Measurements from ENCODE around the gene SETD1A. TPM values are rescaled to one million over a fixed set of nuclear protein-coding genes. Genes with fewer than 3 reads are reported as not detected.

Gene SETD1A
- total and polyA plus RNA-seq, 9 of the 15 experiments (the other 6 are each of a cell fraction or from before 2014, with no cell fraction given): 0.08 to 36.0 (median 4.2) TPM

DNA sequence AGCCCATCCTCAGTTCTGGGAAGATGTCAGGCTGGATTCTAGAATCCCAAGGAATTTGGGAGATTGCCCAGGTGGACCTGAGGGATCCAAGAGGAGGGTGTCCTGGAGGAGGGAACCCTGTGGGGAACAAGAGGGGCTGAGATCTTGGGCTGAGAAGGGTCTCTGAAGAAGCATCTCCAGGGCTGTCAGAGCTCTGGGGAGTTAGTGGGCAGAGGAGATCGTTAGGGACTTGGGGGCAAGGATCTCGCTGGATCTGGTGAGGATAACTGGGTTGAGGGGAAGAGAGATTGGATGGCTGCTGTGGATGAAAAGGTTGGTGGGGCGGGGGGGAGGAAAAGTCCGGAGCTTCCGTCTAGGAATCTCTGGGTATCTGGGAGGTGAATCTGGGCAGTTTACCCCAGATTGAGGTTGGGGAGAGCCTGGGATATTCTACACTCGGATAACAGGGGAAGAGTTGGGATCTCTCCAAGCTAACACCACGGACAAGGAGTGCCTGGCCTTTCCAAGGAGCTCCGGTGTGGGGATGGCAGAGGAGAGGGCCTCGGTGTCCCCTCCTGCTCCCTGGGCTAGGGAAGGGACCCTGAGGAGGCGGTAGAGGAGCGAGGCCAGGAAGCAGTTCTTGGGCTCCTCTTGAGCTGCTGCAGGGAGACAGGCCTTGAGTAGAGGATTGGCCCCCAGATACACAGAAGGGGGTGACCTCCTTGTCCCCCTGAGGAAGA, 32.5 kb upstream of the SETD1A start:
- Histone ChIP-seq H4K20me1 (replicated peaks; ENCODE audit: control insufficient read depth, insufficient read depth, low read length) (peaks cover 3% of the 10 kb centered on the region; the same call in 1 of the 2 replicates), H3K36me3 (ENCODE audit: control insufficient read depth, insufficient read depth, low read length) (peaks cover 44% of the 10 kb centered on the region; the same call in 2 of the 3 replicates), H3K27me3 (ENCODE audit: control insufficient read depth in 2 of 2, insufficient read depth in 2 of 2, low read length in 2 of 2) (no peaks in the 10 kb centered on the region; a peak in 1 of 5 replicates), H3K9me3 (replicated peaks; ENCODE audit: control insufficient read depth, insufficient read depth, low read depth, low read length) (no peaks in the 10 kb centered on the region), H3K4me3 (peak overlapping the region; percentile 85), H3K9me1 (ENCODE audit: control insufficient read depth, insufficient read depth, low read length) (peaks cover 3% of the 10 kb centered on the region), H3K79me2 (ENCODE audit: control insufficient read depth, insufficient read depth, low read length) (peaks cover 17% of the 10 kb centered on the region), H2AFZ (ENCODE audit: low read depth, low read length) (no peak overlapping the region), H3K4me1 (replicated peaks in 1 of 2; ENCODE audit: control insufficient read depth in 2 of 2, insufficient read depth in 2 of 2, low read length in 2 of 2) (peaks cover 3 to 55% of the 10 kb centered on the region in 2 experiments; a peak in 4 of 5 replicates), H3K4me2 (ENCODE audit: insufficient read depth, low read length) (peak overlapping the region; percentile 69), H3K9ac (ENCODE audit: insufficient read depth in 1 of 2, low read depth in 2 of 2, low read length in 2 of 2) (peak overlapping the region; percentile 30 to 93; a peak in 3 of 4 replicates), H3K27ac (ENCODE audit: extremely low read depth, low read depth, low read length) (no peak overlapping the region)
- FAIRE-seq: no peak
- no peak for DNase-seq (ENCODE audit: extremely low read depth in 1 of 4, low spot score in 3 of 4)
- WGBS (ENCODE audit: insufficient coverage, low coverage, missing lambda C conversion rate): 75% methylated on average over 10 of the region's 11 CpGs
- ChIA-PET CTCF (ENCODE audit: low intra/inter-chr PET ratio) (no interaction called here), POLR2A (interaction anchor here (0.5 to 1.5 kb wide), 2 partner anchors 108 to 255 kb away, joined by 3 to 5 read pairs; partner anchors contain the start of genes FUS and STX4)
- intact Hi-C loops (cut with micrococcal nuclease): loop anchor here (5.0 kb wide), 3 partner anchors 48 to 268 kb away; partner anchors contain the start of gene FBRS
- TSS peak; percentile 48 for BruUV-seq (replicated peaks)
- TF ChIP-seq ZC3H8 (IDR thresholded peaks at IDR 0.05): no peak
- TF ChIP-seq ZKSCAN8 (CRISPR knock-in tag; IDR thresholded peaks at IDR 0.05): no peak
- no peak for TF ChIP-seq PYGO2 (tag; IDR thresholded peaks at IDR 0.05)
- TF ChIP-seq, protein P1, sequence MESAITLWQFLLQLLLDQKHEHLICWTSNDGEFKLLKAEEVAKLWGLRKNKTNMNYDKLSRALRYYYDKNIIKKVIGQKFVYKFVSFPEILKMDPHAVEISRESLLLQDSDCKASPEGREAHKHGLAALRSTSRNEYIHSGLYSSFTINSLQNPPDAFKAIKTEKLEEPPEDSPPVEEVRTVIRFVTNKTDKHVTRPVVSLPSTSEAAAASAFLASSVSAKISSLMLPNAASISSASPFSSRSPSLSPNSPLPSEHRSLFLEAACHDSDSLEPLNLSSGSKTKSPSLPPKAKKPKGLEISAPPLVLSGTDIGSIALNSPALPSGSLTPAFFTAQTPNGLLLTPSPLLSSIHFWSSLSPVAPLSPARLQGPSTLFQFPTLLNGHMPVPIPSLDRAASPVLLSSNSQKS (CRISPR knock-in tag; IDR thresholded peaks at IDR 0.05): no peak
- TF ChIP-seq ZEB2 (IDR thresholded peaks at IDR 0.05): no peak
- no peak for TF ChIP-seq TBL1XR1 (IDR thresholded peaks at IDR 0.05; ENCODE audit: low read length in 2 of 2)
- no peak for TF ChIP-seq THRA (IDR thresholded peaks at IDR 0.05)
- no peak for ATAC-seq
- in situ Hi-C loops (cut with MboI): loop anchor here (5.0 kb wide), 1 partner anchor 78 kb away; no protein-coding TSS in a partner anchor
